Right lobe of liver (tissue), 6 donors: Measurements from ENCODE around the gene ZNF582. TPM values are rescaled to one million over a fixed set of nuclear protein-coding genes. Genes with fewer than 3 reads are reported as not detected.

Experiments
- ATAC-seq, 4 donors: fragments of 200-7000 bp; cut with Tn5 transposase; one replicate each; pipeline ENCODE4 v1.9.1; 2020; ENCODE audit warnings: mild to moderate bottlenecking in 4 of 4, moderate library complexity in 4 of 4
- DNase-seq, 3 donors: peaks; one replicate each; pipeline ENCODE4 v3.0.0-alpha.2; 2020
- H3K27ac ChIP-seq, 3 donors: fragments of 200-600 bp; one replicate each; pipeline ENCODE4 v1.8.0; 2022
- H3K27me3 ChIP-seq, 2 donors: fragments of 200-600 bp; one replicate each; pipeline ENCODE4 v1.8.0; 2022
- H3K36me3 ChIP-seq, 4 donors: fragments of 200-600 bp; sonication (generic) in 1 of 4; one replicate each; pipeline versions ENCODE4 v1.5.1 to v1.8.0; 2017 to 2022; ENCODE audit warnings: control low read depth in 1 of 4
- H3K4me1 ChIP-seq, 4 donors: fragments of 200-600 bp; sonication (generic) in 1 of 4; one replicate each; pipeline versions ENCODE4 v1.5.1 to v1.8.0; 2017 to 2022; ENCODE audit warnings: control low read depth in 1 of 4
- H3K4me3 ChIP-seq, 3 donors: fragments of 200-600 bp; one replicate each; pipeline ENCODE4 v1.8.0; 2022
- H3K9me3 ChIP-seq, 4 donors: fragments of 200-600 bp; sonication (generic) in 1 of 4; one replicate each; pipeline versions ENCODE4 v1.5.1 to v1.8.0; 2017 to 2022; ENCODE audit warnings: control low read depth in 1 of 4
- CTCF ChIP-seq, 4 donors: fragments of 200-600 bp in 3 of 4; fragments of 450-650 bp in 1 of 4; IDR thresholded peaks; one replicate each; pipeline versions ENCODE4 v1.5.1 to v1.8.0; 2016 to 2022; ENCODE audit warnings: antibody characterized with exemption in 4 of 4, mild to moderate bottlenecking in 2 of 4
- POLR2A ChIP-seq: fragments of 450-650 bp; IDR thresholded peaks from one replicate; pipeline ENCODE4 v1.6.1; 2017; ENCODE audit warnings: antibody characterized with exemption, mild to moderate bottlenecking
- WGBS: methylation state at CpG from one replicate; pipeline ENCODE4 v1.1.6; 2018; ENCODE audit warnings: low coverage, low lambda C conversion rate; ENCODE audit not compliant: insufficient coverage; ENCODE audit errors: missing lambda C conversion rate; 5-methylcytosine and 5-hydroxymethylcytosine counted together
- intact Hi-C, 2 donors: fragments of 100-400 bp; cut with DNase I; formaldehyde crosslinking; loops; one replicate each; pipeline versions ENCODE4 v1.11.2 to v1.14.1; 2022
- total RNA-seq, 6 experiments: library from RNA; depleted of rRNA in 2 of 6; stranded (reverse); fragments of >200 nt in 2 of 6; fragmentation: NEBNext Ultra II Directional in 3 of 6; extraction: Animal tissue kit (Norgen Biotek cat#: 25700) in 3 of 6; gene quantifications; one replicate each; pipeline versions ENCODE4 v1.1.0 to v1.2.4, GENCODE V29; 2016 to 2023
- donor health status: DM: no; HTN: yes; CAD: no.
- donor health status: DM: no; HTN: no; CAD: no.
- donor health status: DM: no; HTN: no; CAD: no.
- donor health status: DM: no; HTN: yes; CAD: no.
- donor health status: DM: no; HTN: yes; CAD: no.

Gene ZNF582
- total RNA-seq, 6 experiments from 2014 or later, result 0.80 to 2.8 (median 1.5) TPM

GRCh38 chr19:56400485-56400884 lies 7.2 kb upstream of the ZNF582 start:
- Histone ChIP-seq H3K4me3 (no peak overlapping the region), H3K4me1 (peaks cover 0 to 11% (median 2%) of the 10 kb centered on the region in 4 donors), H3K36me3 (no peaks in the 10 kb centered on the region), H3K9me3 (peaks cover 0 to 11% (median 2%) of the 10 kb centered on the region in 4 donors), H3K27ac (no peak overlapping the region), H3K27me3 (no peaks in the 10 kb centered on the region)
- no peak for ATAC-seq
- TF ChIP-seq POLR2A (no peak), CTCF (IDR thresholded peaks at IDR 0.05) (no peak)
- 95% methylated on average over 4 of the region's 4 CpGs for WGBS
- no peak for DNase-seq
- intact Hi-C loops, result no loop called here

- Histone ChIP-seq H3K36me3 (no peaks in the 10 kb centered on the region), H3K4me3 (no peak overlapping the region), H3K9me3 (peaks cover 0 to 10% (median 5%) of the 10 kb centered on the region in 4 donors), H3K27me3 (no peaks in the 10 kb centered on the region), H3K27ac (no peak overlapping the region), H3K4me1 (peaks cover 0 to 4% (median 2%) of the 10 kb centered on the region in 4 donors)
- DNase-seq, result no peak
- intact Hi-C loops, result no loop called here
- ATAC-seq, result no peak
- TF ChIP-seq CTCF (IDR thresholded peaks at IDR 0.05) (no peak), POLR2A (no peak)
- WGBS, result 92% methylated on average over 5 of the region's 5 CpGs
Measured at GRCh38 chr19:56398809-56399208, 5.5 kb upstream of the ZNF582 start.

- no peak for ATAC-seq
- H3K4me1 ChIP-seq, result no peaks in the 10 kb centered on the region
- no peak for DNase-seq
- peaks cover 0 to 7% (median 0%) of the 10 kb centered on the region in 4 donors for H3K36me3 ChIP-seq
- H3K27ac ChIP-seq, result no peak overlapping the region
- 91% methylated on average over 8 of the region's 8 CpGs for WGBS
- H3K9me3 ChIP-seq, result peaks cover 0 to 35% (median 3%) of the 10 kb centered on the region in 4 donors
- intact Hi-C loops, result no loop called here
- no peak overlapping the region for H3K4me3 ChIP-seq
- TF ChIP-seq POLR2A, result no peak
- TF ChIP-seq CTCF (IDR thresholded peaks at IDR 0.05), result no peak
- no peaks in the 10 kb centered on the region for H3K27me3 ChIP-seq
Measured at GRCh38 chr19:56383826-56384605, 9.3 kb downstream of the ZNF582 start.

DNA sequence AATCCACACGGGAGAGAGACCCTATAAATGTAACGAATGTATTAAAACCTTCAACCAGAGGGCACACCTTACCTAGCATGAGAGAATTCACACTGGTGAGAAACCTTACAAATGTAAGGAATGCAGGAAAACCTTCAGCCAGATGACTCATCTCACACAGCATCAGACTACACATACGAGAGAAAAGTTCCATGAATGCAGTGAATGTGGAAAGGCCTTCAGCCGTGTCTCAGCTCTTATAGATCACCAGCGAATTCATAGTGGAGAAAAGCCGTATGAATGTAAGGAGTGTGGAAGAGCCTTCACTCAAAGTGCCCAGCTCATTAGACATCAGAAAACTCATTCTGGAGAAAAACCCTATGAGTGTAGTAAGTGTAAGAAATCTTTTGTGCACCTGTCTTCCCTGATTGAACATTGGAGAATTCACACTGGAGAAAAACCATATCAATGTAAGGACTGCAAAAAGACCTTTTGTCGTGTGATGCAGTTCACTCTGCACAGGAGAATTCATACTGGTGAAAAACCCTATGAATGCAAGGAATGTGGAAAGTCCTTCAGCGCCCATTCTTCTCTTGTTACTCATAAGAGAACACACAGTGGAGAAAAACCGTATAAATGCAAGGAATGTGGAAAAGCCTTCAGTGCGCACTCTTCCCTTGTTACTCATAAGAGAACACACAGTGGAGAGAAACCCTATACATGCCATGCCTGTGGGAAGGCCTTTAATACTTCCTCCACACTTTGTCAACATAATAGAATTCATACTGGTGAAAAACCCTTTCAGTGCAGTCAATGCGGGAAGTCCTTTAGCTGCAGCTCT lies 16.0 kb downstream of the ZNF582 start:
- intact Hi-C loops, result no loop called here
- 93% methylated on average over 11 of the region's 11 CpGs for WGBS

More for the DNA sequence above, 16.0 kb downstream of the ZNF582 start:
- DNase-seq (no peak), ATAC-seq (no peak)
- Histone ChIP-seq H3K36me3 (peaks cover 0 to 54% (median 24%) of the 10 kb centered on the region in 4 donors), H3K9me3 (peaks cover 0 to 59% (median 15%) of the 10 kb centered on the region in 4 donors), H3K4me1 (no peaks in the 10 kb centered on the region), H3K27me3 (no peaks in the 10 kb centered on the region), H3K4me3 (no peak overlapping the region), H3K27ac (no peak overlapping the region)
- TF ChIP-seq CTCF (IDR thresholded peaks at IDR 0.05), result no peak
- TF ChIP-seq POLR2A, result no peak
